Suppressor macrophage treated with lipopolysaccharide for 4 hours (primary cell): Measurements from ENCODE around the gene RNF183.
A peak's percentile ranks its signal among the peaks of the same experiment; 100 is the strongest.
"Not testable (repeated sequence)": the region's sequence is repeated elsewhere in the genome, so short reads cannot be mapped to it uniquely, and the experiment has no call there.

Experiments
- DNase-seq: peaks from one replicate; pipeline ENCODE4 v3.0.0-alpha.2; 2020

The RNF183 gene

GRCh38 chr9:113269871-113270270 is 33.3 kb downstream of the RNF183 start:
- no peak for DNase-seq

- no peak for DNase-seq
Observed at GRCh38 chr9:113269355-113269754, 33.8 kb downstream of the RNF183 start.

GRCh38 chr9:113267911-113268566 is 35.1 kb downstream of the RNF183 start:
- DNase-seq, result no peak

GRCh38 chr9:113266174-113266573 is 37.0 kb downstream of the RNF183 start:
- no peak for DNase-seq

- DNase-seq, result no peak
Observed at GRCh38 chr9:113261917-113262671, 41.1 kb downstream of the RNF183 start.

- no peak for DNase-seq
Observed at GRCh38 chr9:113258282-113258681, 44.9 kb downstream of the RNF183 start.

GRCh38 chr9:113257863-113258262 is 45.3 kb downstream of the RNF183 start:
- no peak for DNase-seq

GRCh38 chr9:113255438-113255837 is 47.7 kb downstream of the RNF183 start:
- DNase-seq, result peak; percentile 34

GRCh38 chr9:113254991-113255390 is 48.2 kb downstream of the RNF183 start:
- DNase-seq, result no peak

GRCh38 chr9:113250807-113251206 is 52.4 kb downstream of the RNF183 start:
- no peak for DNase-seq

- DNase-seq, result not testable (repeated sequence)
Observed at GRCh38 chr9:113249661-113250060, 53.5 kb downstream of the RNF183 start.

GRCh38 chr9:113247640-113248039 is 55.5 kb downstream of the RNF183 start:
- DNase-seq, result no peak
